ENCODE results near the gene KRT35.

- no peak for TF ChIP-seq EZH2phosphoT487 (IDR thresholded peaks at IDR 0.05; ENCODE audit: unreplicated experiment)
- no peak for TF ChIP-seq EZH2 (IDR thresholded peaks at IDR 0.05; ENCODE audit: low read depth, unreplicated experiment)
- no peak for TF ChIP-seq POLR2AphosphoS5 (IDR thresholded peaks at IDR 0.05; ENCODE audit: low read depth)
These were observed 2.7 kb downstream of the KRT35 start for GRCh38 chr17:41478237-41478636.

Measured in GM23338 (cell line).